C4-2B (cell line): ENCODE measurements around the gene GRK6.

Experiments used
- H3K27ac ChIP-seq: fragments of 450-650 bp; 2 replicates; pipeline ENCODE4 v1.5.1; 2017
- ZFX ChIP-seq: fragments of 450-650 bp; IDR thresholded peaks from 2 replicates; pipeline ENCODE4 v1.6.1; 2017
- TF ChIP-seq, protein P1 (sequence below): fragments of 450-650 bp; conservative IDR thresholded peaks from 2 replicates; pipeline ENCODE4 v1.5.1; 2017; ENCODE audit warnings: mild to moderate bottlenecking

The GRK6 gene

DNA sequence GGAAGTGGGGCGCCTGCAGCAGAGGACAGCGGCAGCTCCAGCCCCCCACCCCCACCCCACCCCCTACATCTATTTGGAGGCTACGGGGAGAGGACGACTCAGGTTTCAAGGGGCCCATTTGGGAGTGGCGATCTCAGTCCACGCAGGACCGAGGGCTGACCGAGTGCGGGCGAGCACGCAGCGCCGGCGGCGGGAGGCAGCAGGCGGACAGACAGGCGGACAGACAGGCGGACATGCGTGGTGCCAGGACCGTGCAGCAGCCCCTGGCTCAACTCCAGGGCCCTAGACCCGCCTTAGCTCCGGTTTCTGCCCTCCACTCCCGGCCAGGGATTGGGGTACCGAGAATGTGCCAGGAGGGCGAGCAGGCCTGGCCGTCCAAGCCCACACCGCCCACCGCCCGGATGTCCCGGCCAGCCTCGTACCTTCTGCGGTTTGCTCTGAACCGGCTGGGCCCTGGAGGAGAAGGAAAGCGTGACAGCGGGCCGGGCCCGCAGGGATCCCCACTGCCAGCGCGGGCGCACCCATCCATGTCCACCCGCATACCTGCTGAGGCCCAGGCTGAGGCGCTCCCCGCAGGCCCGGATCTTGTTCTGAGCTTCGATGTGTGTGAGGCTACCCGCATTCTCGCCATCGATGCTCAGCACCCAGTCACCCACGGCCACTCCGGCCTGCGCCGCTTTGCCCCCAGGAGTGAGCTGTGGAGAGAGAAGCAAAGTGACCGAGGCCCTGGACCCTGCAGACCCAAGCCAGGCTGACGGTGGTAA is 65.7 kb downstream of the GRK6 start:
- no peak overlapping the region for H3K27ac ChIP-seq
- TF ChIP-seq, protein P1, sequence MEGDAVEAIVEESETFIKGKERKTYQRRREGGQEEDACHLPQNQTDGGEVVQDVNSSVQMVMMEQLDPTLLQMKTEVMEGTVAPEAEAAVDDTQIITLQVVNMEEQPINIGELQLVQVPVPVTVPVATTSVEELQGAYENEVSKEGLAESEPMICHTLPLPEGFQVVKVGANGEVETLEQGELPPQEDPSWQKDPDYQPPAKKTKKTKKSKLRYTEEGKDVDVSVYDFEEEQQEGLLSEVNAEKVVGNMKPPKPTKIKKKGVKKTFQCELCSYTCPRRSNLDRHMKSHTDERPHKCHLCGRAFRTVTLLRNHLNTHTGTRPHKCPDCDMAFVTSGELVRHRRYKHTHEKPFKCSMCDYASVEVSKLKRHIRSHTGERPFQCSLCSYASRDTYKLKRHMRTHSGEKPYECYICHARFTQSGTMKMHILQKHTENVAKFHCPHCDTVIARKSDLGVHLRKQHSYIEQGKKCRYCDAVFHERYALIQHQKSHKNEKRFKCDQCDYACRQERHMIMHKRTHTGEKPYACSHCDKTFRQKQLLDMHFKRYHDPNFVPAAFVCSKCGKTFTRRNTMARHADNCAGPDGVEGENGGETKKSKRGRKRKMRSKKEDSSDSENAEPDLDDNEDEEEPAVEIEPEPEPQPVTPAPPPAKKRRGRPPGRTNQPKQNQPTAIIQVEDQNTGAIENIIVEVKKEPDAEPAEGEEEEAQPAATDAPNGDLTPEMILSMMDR = no peak
- no peak for TF ChIP-seq ZFX
